GOT3 (cell line): Measurements from ENCODE around the gene CPNE7.
"Not testable (repeated sequence)": the region's sequence is repeated elsewhere in the genome, so short reads cannot be mapped to it uniquely, and the experiment has no call there.

Experiments
- DNase-seq: peaks from one replicate; lab custom pipeline; 2025; ENCODE audit warnings: mixed read lengths; lab: John Stamatoyannopoulos, UW

CPNE7 gene

GRCh38 chr16:89583895-89584644 lies 8.5 kb downstream of the CPNE7 start:
- no peak for DNase-seq

GRCh38 chr16:89584768-89585549 lies 9.4 kb downstream of the CPNE7 start:
- DNase-seq = no peak

- DNase-seq = no peak
These were observed 10.7 kb downstream of the CPNE7 start for GRCh38 chr16:89586218-89586617.

- no peak for DNase-seq
These were observed 11.3 kb downstream of the CPNE7 start for GRCh38 chr16:89586853-89587252.

- DNase-seq = not testable (repeated sequence)
These were observed 12.1 kb downstream of the CPNE7 start for GRCh38 chr16:89587676-89588075.

- DNase-seq = no peak
These were observed 13.0 kb downstream of the CPNE7 start for GRCh38 chr16:89588413-89589109.

- DNase-seq = no peak
These were observed 13.8 kb downstream of the CPNE7 start for GRCh38 chr16:89589241-89589926.

GRCh38 chr16:89593841-89594240 lies 18.3 kb downstream of the CPNE7 start:
- no peak for DNase-seq

GRCh38 chr16:89595330-89596060 lies 19.9 kb downstream of the CPNE7 start:
- DNase-seq = no peak

- no peak for DNase-seq
These were observed 20.6 kb downstream of the CPNE7 start for GRCh38 chr16:89596061-89596689.

- no peak for DNase-seq
These were observed 21.5 kb downstream of the CPNE7 start for GRCh38 chr16:89596957-89597649.

GRCh38 chr16:89598199-89598598 lies 22.6 kb downstream of the CPNE7 start:
- DNase-seq = no peak

- no peak for DNase-seq
These were observed 23.9 kb downstream of the CPNE7 start for GRCh38 chr16:89599451-89599858.

GRCh38 chr16:89599902-89600301 lies 24.3 kb downstream of the CPNE7 start:
- no peak for DNase-seq

GRCh38 chr16:89600427-89600826 lies 24.9 kb downstream of the CPNE7 start:
- no peak for DNase-seq

- no peak for DNase-seq
These were observed 25.4 kb downstream of the CPNE7 start for GRCh38 chr16:89600956-89601355.

- no peak for DNase-seq
These were observed 26.3 kb downstream of the CPNE7 start for GRCh38 chr16:89601906-89602272.

GRCh38 chr16:89602273-89602951 lies 26.9 kb downstream of the CPNE7 start:
- DNase-seq = peak; percentile 40

GRCh38 chr16:89602952-89603590 lies 27.5 kb downstream of the CPNE7 start:
- no peak for DNase-seq
